Liver (tissue), 9 donors: ENCODE results near the gene PHLDB2. TPM values are rescaled to one million over a fixed set of nuclear protein-coding genes. Genes with fewer than 3 reads are reported as not detected.

Experiments used
- DNase-seq: peaks from one replicate; pipeline ENCODE4 v3.0.0-alpha.2; 2017; ENCODE audit warnings: low spot score
- H3K27ac ChIP-seq, 2 donors: one replicate each; pipeline ENCODE4 v1.7.0; 2013; ENCODE audit warnings: inconsistent platforms in 2 of 2, low read length in 2 of 2, control low read depth in 1 of 2, low read depth in 1 of 2, mild to moderate bottlenecking in 1 of 2
- H3K27me3 ChIP-seq, 4 donors: one replicate each; pipeline versions ENCODE4 v1.6.1 to v1.7.0; 2013; ENCODE audit warnings: low read length in 3 of 4, inconsistent platforms in 1 of 4, mild to moderate bottlenecking in 1 of 4, moderate library complexity in 1 of 4; ENCODE audit not compliant: control insufficient read depth in 4 of 4, insufficient read depth in 4 of 4
- H3K36me3 ChIP-seq, 4 donors: one replicate each; pipeline versions ENCODE4 v1.6.1 to v1.7.0; 2013; ENCODE audit warnings: low read length in 3 of 4, mild to moderate bottlenecking in 3 of 4, low read depth in 1 of 4, moderate library complexity in 1 of 4; ENCODE audit not compliant: control insufficient read depth in 4 of 4, insufficient read depth in 3 of 4
- H3K4me1 ChIP-seq, 4 donors: one replicate each; pipeline versions ENCODE4 v1.6.1 to v1.7.0; 2013; ENCODE audit warnings: low read length in 3 of 4, mild to moderate bottlenecking in 3 of 4, moderate library complexity in 1 of 4; ENCODE audit not compliant: control insufficient read depth in 4 of 4, insufficient read depth in 4 of 4
- H3K4me3 ChIP-seq, 3 donors: one replicate each; pipeline versions ENCODE4 v1.6.1 to v1.7.0; 2013; ENCODE audit warnings: low read length in 3 of 3, control low read depth in 1 of 3, low read depth in 1 of 3, mild to moderate bottlenecking in 1 of 3
- H3K9ac ChIP-seq, 2 donors: one replicate each; pipeline ENCODE4 v1.7.0; 2013; ENCODE audit warnings: low read length in 2 of 2, mild to moderate bottlenecking in 2 of 2, moderate library complexity in 2 of 2, control low read depth in 1 of 2, low read depth in 1 of 2
- H3K9me3 ChIP-seq, 4 donors: one replicate each; pipeline versions ENCODE4 v1.6.1 to v1.7.0; 2013; ENCODE audit warnings: low read length in 3 of 4; ENCODE audit not compliant: control insufficient read depth in 4 of 4
- EGR1 ChIP-seq, 2 donors: IDR thresholded peaks; 2 replicates each; pipeline ENCODE4 v1.6.1; 2016 to 2018; ENCODE audit warnings: antibody characterized with exemption in 2 of 2, low read depth in 2 of 2
- FOXA1 ChIP-seq: IDR thresholded peaks from 2 replicates; pipeline ENCODE4 v1.6.1; 2016; ENCODE audit warnings: antibody characterized with exemption
- FOXA2 ChIP-seq: IDR thresholded peaks from 2 replicates; pipeline ENCODE4 v1.6.1; 2016; ENCODE audit warnings: antibody characterized with exemption
- GABPA ChIP-seq, 2 donors: IDR thresholded peaks in 1 of 2; conservative IDR thresholded peaks in 1 of 2; 2 replicates each; pipeline ENCODE4 v1.6.1; 2016; ENCODE audit warnings: antibody characterized with exemption in 2 of 2, mild to moderate bottlenecking in 1 of 2, moderate library complexity in 1 of 2
- HNF4A ChIP-seq, 2 donors: conservative IDR thresholded peaks; 2 replicates each; pipeline ENCODE4 v1.6.1; 2016; ENCODE audit warnings: antibody characterized with exemption in 2 of 2, mild to moderate bottlenecking in 2 of 2
- HNF4G ChIP-seq: IDR thresholded peaks from 2 replicates; pipeline ENCODE4 v1.6.1; 2016; ENCODE audit warnings: antibody characterized with exemption
- JUND ChIP-seq, 2 donors: IDR thresholded peaks; 2 replicates each; pipeline ENCODE4 v1.6.1; 2016; ENCODE audit warnings: antibody characterized with exemption in 2 of 2
- NR2F2 ChIP-seq: IDR thresholded peaks from 2 replicates; pipeline ENCODE4 v1.6.1; 2016; ENCODE audit warnings: antibody characterized with exemption
- RAD21 ChIP-seq, 2 donors: IDR thresholded peaks; 2 replicates each; pipeline ENCODE4 v1.6.1; 2016; ENCODE audit warnings: antibody characterized with exemption in 2 of 2, mild to moderate bottlenecking in 2 of 2
- RXRA ChIP-seq, 2 donors: IDR thresholded peaks; 2 replicates each; pipeline ENCODE4 v1.6.1; 2017 to 2018; ENCODE audit warnings: antibody characterized with exemption in 2 of 2, mild to moderate bottlenecking in 1 of 2
- TAF1 ChIP-seq: conservative IDR thresholded peaks from 2 replicates; pipeline ENCODE4 v1.6.1; 2016; ENCODE audit warnings: antibody characterized with exemption, mild to moderate bottlenecking
- YY1 ChIP-seq: IDR thresholded peaks from 2 replicates; pipeline ENCODE4 v1.6.1; 2016; ENCODE audit warnings: antibody characterized with exemption, mild to moderate bottlenecking
- WGBS: extraction: QIAGEN DNeasy Blood & Tissue Kit; methylation state at CpG from one replicate; pipeline ENCODE4 v1.1.7; 2013; 5-methylcytosine and 5-hydroxymethylcytosine counted together
- polyA plus RNA-seq, 2 donors: library from polyadenylated mRNA; stranded (reverse) in 1 of 2; unstranded in 1 of 2; fragments of 200-250 nt in 1 of 2; fragments of >200 nt in 1 of 2; fragmentation: Nextera tagmentation in 1 of 2; extraction: Ambion mirVana in 1 of 2; gene quantifications; one replicate each; pipeline versions ENCODE4 v1.2.1 to v1.2.3, GENCODE V29; 2013 to 2015
- total RNA-seq, 2 donors: library from RNA; depleted of rRNA; stranded (reverse); fragments of >200 nt; gene quantifications; one replicate each; pipeline ENCODE4 v1.2.3, GENCODE V29; 2014
- TF ChIP-seq, protein P1 (sequence below): IDR thresholded peaks from 2 replicates; pipeline ENCODE4 v1.6.1; 2016; ENCODE audit warnings: antibody characterized with exemption
- TF ChIP-seq, protein P2 (sequence below): fragments of 150-350 bp; IDR thresholded peaks from 2 replicates; pipeline ENCODE4 v1.5.1; 2017; ENCODE audit warnings: improper control_type of control experiment, low read depth, low read length; ENCODE audit not compliant: missing input control
- TF ChIP-seq, protein P3 (sequence below): IDR thresholded peaks from 2 replicates; pipeline ENCODE4 v1.6.1; 2016; ENCODE audit warnings: antibody characterized with exemption
- TF ChIP-seq, protein P4 (sequence below): IDR thresholded peaks from 2 replicates; pipeline ENCODE4 v1.6.1; 2016; ENCODE audit warnings: antibody characterized with exemption, mild to moderate bottlenecking
- TF ChIP-seq, protein P5 (sequence below): IDR thresholded peaks from 2 replicates; pipeline ENCODE4 v1.6.1; 2016; ENCODE audit warnings: antibody characterized with exemption
- donor health status: healthy.
- donor health status: healthy.
- donor health status: healthy.
- donor health status: healthy.
- donor health status: healthy.

PHLDB2 gene
- total and polyA plus RNA-seq, 4 donors: 9.7 to 42.9 (median 22.2) TPM

DNA sequence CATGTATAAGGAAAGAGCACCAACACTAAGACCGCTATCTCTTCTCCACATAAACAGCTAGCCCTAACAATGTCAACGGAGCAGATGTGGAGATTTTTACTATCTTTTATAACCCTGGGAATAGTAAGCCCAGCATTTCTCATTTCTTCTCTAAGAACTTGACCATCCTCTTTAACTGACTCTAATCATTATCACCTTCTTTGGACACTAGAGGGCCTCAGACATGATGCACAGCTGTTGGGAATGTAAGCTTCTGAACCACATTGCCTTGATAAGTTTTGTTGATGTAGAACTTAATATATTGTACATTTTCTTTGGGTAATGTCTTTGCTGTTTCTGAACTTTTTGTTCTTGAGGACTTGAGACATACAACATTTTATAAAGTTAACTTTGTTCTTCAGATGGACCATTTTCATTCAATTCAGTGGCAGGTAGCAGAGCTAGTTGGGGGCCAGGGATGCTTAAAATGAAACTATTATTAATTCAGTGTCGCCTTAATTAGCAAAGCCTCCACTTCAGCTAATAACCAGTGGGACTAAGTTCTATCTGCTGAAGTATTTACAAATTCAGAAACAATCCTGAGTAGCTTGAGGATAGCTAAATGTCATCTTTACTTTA is 130.1 kb downstream of the PHLDB2 start:
- no peak for DNase-seq
- TF ChIP-seq YY1 (no peak), RXRA (IDR thresholded peaks at IDR 0.05) (no peak), RAD21 (IDR thresholded peaks at IDR 0.05) (peak; percentile 92), EGR1 (IDR thresholded peaks at IDR 0.05; ENCODE audit: low read depth in 2 of 2) (no peak), JUND (IDR thresholded peaks at IDR 0.05) (no peak), NR2F2 (no peak), GABPA (IDR thresholded peaks at IDR 0.05 in 1 of 2, conservative IDR thresholded peaks at IDR 0.05 in 1 of 2) (no peak)
- TF ChIP-seq, protein P1, sequence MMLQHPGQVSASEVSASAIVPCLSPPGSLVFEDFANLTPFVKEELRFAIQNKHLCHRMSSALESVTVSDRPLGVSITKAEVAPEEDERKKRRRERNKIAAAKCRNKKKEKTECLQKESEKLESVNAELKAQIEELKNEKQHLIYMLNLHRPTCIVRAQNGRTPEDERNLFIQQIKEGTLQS: no peak
- TF ChIP-seq, protein P2, sequence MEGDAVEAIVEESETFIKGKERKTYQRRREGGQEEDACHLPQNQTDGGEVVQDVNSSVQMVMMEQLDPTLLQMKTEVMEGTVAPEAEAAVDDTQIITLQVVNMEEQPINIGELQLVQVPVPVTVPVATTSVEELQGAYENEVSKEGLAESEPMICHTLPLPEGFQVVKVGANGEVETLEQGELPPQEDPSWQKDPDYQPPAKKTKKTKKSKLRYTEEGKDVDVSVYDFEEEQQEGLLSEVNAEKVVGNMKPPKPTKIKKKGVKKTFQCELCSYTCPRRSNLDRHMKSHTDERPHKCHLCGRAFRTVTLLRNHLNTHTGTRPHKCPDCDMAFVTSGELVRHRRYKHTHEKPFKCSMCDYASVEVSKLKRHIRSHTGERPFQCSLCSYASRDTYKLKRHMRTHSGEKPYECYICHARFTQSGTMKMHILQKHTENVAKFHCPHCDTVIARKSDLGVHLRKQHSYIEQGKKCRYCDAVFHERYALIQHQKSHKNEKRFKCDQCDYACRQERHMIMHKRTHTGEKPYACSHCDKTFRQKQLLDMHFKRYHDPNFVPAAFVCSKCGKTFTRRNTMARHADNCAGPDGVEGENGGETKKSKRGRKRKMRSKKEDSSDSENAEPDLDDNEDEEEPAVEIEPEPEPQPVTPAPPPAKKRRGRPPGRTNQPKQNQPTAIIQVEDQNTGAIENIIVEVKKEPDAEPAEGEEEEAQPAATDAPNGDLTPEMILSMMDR: peak; percentile 67

DNA sequence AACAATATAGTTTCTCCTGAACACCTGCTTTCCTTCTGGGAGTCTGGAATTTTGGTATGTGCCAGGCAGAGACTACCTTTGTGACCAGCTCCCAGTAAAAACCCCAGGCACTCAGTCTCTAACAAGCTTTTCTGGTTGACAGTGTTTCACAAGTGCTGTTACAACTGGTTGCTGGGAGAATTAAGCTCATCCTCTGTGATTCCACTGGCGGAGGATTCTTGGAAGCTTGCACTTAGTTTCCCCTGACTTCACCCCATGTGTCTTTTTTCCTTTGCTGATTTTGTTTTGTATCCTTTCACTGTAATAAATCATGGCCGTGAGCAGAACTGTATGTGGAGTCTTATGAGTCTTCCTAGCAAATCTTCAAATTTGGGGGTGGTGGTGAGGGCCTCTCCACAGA is 134.0 kb downstream of the PHLDB2 start:
- no peak overlapping the region for H3K4me3 ChIP-seq
- TF ChIP-seq TAF1: no peak
- no peak for TF ChIP-seq HNF4G
- no peak for TF ChIP-seq FOXA2
- no peak for TF ChIP-seq JUND (IDR thresholded peaks at IDR 0.05)
- TF ChIP-seq GABPA (IDR thresholded peaks at IDR 0.05 in 1 of 2, conservative IDR thresholded peaks at IDR 0.05 in 1 of 2): no peak
- no peak for TF ChIP-seq RXRA (IDR thresholded peaks at IDR 0.05)
- TF ChIP-seq, protein P3, sequence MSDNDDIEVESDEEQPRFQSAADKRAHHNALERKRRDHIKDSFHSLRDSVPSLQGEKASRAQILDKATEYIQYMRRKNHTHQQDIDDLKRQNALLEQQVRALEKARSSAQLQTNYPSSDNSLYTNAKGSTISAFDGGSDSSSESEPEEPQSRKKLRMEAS: no peak
- no peak for TF ChIP-seq RAD21 (IDR thresholded peaks at IDR 0.05)
- TF ChIP-seq, protein P2: no peak
- no peak for TF ChIP-seq HNF4A (conservative IDR thresholded peaks at IDR 0.05)
- TF ChIP-seq NR2F2: no peak
- no peak for TF ChIP-seq FOXA1
- no peak for TF ChIP-seq YY1
- no peak for TF ChIP-seq EGR1 (IDR thresholded peaks at IDR 0.05; ENCODE audit: low read depth in 2 of 2)
- TF ChIP-seq, protein P4, sequence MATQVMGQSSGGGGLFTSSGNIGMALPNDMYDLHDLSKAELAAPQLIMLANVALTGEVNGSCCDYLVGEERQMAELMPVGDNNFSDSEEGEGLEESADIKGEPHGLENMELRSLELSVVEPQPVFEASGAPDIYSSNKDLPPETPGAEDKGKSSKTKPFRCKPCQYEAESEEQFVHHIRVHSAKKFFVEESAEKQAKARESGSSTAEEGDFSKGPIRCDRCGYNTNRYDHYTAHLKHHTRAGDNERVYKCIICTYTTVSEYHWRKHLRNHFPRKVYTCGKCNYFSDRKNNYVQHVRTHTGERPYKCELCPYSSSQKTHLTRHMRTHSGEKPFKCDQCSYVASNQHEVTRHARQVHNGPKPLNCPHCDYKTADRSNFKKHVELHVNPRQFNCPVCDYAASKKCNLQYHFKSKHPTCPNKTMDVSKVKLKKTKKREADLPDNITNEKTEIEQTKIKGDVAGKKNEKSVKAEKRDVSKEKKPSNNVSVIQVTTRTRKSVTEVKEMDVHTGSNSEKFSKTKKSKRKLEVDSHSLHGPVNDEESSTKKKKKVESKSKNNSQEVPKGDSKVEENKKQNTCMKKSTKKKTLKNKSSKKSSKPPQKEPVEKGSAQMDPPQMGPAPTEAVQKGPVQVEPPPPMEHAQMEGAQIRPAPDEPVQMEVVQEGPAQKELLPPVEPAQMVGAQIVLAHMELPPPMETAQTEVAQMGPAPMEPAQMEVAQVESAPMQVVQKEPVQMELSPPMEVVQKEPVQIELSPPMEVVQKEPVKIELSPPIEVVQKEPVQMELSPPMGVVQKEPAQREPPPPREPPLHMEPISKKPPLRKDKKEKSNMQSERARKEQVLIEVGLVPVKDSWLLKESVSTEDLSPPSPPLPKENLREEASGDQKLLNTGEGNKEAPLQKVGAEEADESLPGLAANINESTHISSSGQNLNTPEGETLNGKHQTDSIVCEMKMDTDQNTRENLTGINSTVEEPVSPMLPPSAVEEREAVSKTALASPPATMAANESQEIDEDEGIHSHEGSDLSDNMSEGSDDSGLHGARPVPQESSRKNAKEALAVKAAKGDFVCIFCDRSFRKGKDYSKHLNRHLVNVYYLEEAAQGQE: no peak
- TF ChIP-seq, protein P5, sequence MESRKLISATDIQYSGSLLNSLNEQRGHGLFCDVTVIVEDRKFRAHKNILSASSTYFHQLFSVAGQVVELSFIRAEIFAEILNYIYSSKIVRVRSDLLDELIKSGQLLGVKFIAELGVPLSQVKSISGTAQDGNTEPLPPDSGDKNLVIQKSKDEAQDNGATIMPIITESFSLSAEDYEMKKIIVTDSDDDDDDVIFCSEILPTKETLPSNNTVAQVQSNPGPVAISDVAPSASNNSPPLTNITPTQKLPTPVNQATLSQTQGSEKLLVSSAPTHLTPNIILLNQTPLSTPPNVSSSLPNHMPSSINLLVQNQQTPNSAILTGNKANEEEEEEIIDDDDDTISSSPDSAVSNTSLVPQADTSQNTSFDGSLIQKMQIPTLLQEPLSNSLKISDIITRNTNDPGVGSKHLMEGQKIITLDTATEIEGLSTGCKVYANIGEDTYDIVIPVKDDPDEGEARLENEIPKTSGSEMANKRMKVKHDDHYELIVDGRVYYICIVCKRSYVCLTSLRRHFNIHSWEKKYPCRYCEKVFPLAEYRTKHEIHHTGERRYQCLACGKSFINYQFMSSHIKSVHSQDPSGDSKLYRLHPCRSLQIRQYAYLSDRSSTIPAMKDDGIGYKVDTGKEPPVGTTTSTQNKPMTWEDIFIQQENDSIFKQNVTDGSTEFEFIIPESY: no peak
- H3K9me3 ChIP-seq: no peaks in the 10 kb centered on the region
- WGBS: 92% methylated on average over 2 of the region's 2 CpGs
- no peaks in the 10 kb centered on the region for H3K27me3 ChIP-seq
- peaks cover 0 to 23% (median 14%) of the 10 kb centered on the region in 4 donors for H3K36me3 ChIP-seq
- no peak overlapping the region for H3K27ac ChIP-seq
- no peak overlapping the region for H3K9ac ChIP-seq
- no peak for DNase-seq
- peaks cover 0 to 2% (median 0%) of the 10 kb centered on the region in 4 donors for H3K4me1 ChIP-seq

More for the DNA sequence above, 130.1 kb downstream of the PHLDB2 start:
- Histone ChIP-seq H3K4me1 (peaks cover 0 to 2% (median 0%) of the 10 kb centered on the region in 4 donors), H3K4me3 (no peak overlapping the region), H3K9ac (no peak overlapping the region), H3K9me3 (no peaks in the 10 kb centered on the region), H3K27me3 (no peaks in the 10 kb centered on the region), H3K27ac (no peak overlapping the region), H3K36me3 (peaks cover 0 to 36% (median 25%) of the 10 kb centered on the region in 4 donors)
- WGBS: 61% methylated on average over 3 of the region's 3 CpGs
